Measurements from ENCODE around the gene AAK1. TPM values are rescaled to one million over a fixed set of nuclear protein-coding genes. Genes with fewer than 3 reads are reported as not detected.
"Not testable (repeated sequence)": the region's sequence is repeated elsewhere in the genome, so short reads cannot be mapped to it uniquely, and the experiment has no call there.

AAK1 gene
- polyA plus RNA-seq, 3 donors = 7.9 to 14.6 (median 13.3) TPM

- 71 to 83% (median 78%) methylated on average over 3 of the region's 3 CpGs for WGBS, 3 donors
- H3K27ac ChIP-seq (ENCODE audit: low read depth, low read length) = no peak overlapping the region
These were observed 31.3 kb downstream of the AAK1 start for GRCh38 chr2:69612200-69612599.

- WGBS, 3 donors = 87 to 93% (median 88%) methylated on average over 2 of the region's 2 CpGs
- no peak overlapping the region for H3K27ac ChIP-seq (ENCODE audit: low read depth, low read length)
These were observed 35.4 kb downstream of the AAK1 start for GRCh38 chr2:69608109-69608508.

- H3K27ac ChIP-seq (ENCODE audit: low read depth, low read length) = not testable (repeated sequence)
- 73 to 86% (median 86%) methylated on average over 7 of the region's 7 CpGs for WGBS, 3 donors
These were observed 36.8 kb downstream of the AAK1 start for GRCh38 chr2:69606771-69607170.

- H3K27ac ChIP-seq (ENCODE audit: low read depth, low read length) = no peak overlapping the region
- WGBS, 3 donors = 65 to 96% (median 79%) methylated on average over 4 of the region's 4 CpGs
These were observed 38.3 kb downstream of the AAK1 start for GRCh38 chr2:69605284-69605683.

GRCh38 chr2:69604836-69605235, 38.7 kb downstream of the AAK1 start:
- WGBS, 3 donors = 42 to 91% (median 90%) methylated on average over 1 of the region's 1 CpG

GRCh38 chr2:69604026-69604678, 39.4 kb downstream of the AAK1 start:
- H3K27ac ChIP-seq (ENCODE audit: low read depth, low read length) = no peak overlapping the region
- 58 to 84% (median 79%) methylated on average over 6 of the region's 6 CpGs for WGBS, 3 donors

More at GRCh38 chr2:69604836-69605235, 38.7 kb downstream of the AAK1 start:
- no peak overlapping the region for H3K27ac ChIP-seq (ENCODE audit: low read depth, low read length)

- H3K27ac ChIP-seq (ENCODE audit: low read depth, low read length) = no peak overlapping the region
These were observed 40.3 kb downstream of the AAK1 start for GRCh38 chr2:69603146-69603743.

GRCh38 chr2:69601179-69601612, 42.3 kb downstream of the AAK1 start:
- 67 to 73% (median 69%) methylated on average over 2 of the region's 2 CpGs for WGBS, 3 donors
- H3K27ac ChIP-seq (ENCODE audit: low read depth, low read length) = no peak overlapping the region

More at GRCh38 chr2:69603146-69603743, 40.3 kb downstream of the AAK1 start:
- WGBS, 3 donors = 89 to 93% (median 89%) methylated on average over 4 of the region's 4 CpGs

- WGBS, 3 donors = 82 to 96% (median 85%) methylated on average over 4 of the region's 4 CpGs
- H3K27ac ChIP-seq (ENCODE audit: low read depth, low read length) = no peak overlapping the region
These were observed 43.1 kb downstream of the AAK1 start for GRCh38 chr2:69600425-69600824.

- no peak overlapping the region for H3K27ac ChIP-seq (ENCODE audit: low read depth, low read length)
- WGBS, 3 donors = 79 to 82% (median 80%) methylated on average over 5 of the region's 5 CpGs
These were observed 45.5 kb downstream of the AAK1 start for GRCh38 chr2:69597843-69598610.

- WGBS, 3 donors = 68 to 82% (median 76%) methylated on average over 5 of the region's 5 CpGs
- H3K27ac ChIP-seq (ENCODE audit: low read depth, low read length) = no peak overlapping the region
These were observed 46.4 kb downstream of the AAK1 start for GRCh38 chr2:69597105-69597504.

- 71 to 90% (median 90%) methylated on average over 3 of the region's 3 CpGs for WGBS, 3 donors
- no peak overlapping the region for H3K27ac ChIP-seq (ENCODE audit: low read depth, low read length)
These were observed 49.2 kb downstream of the AAK1 start for GRCh38 chr2:69594341-69594740.

- H3K27ac ChIP-seq (ENCODE audit: low read depth, low read length) = no peak overlapping the region
These were observed 51.0 kb downstream of the AAK1 start for GRCh38 chr2:69592511-69592910.

GRCh38 chr2:69589973-69590652, 53.4 kb downstream of the AAK1 start:
- no peak overlapping the region for H3K27ac ChIP-seq (ENCODE audit: low read depth, low read length)
- 66 to 72% (median 69%) methylated on average over 8 of the region's 8 CpGs for WGBS, 3 donors

- no peak overlapping the region for H3K27ac ChIP-seq (ENCODE audit: low read depth, low read length)
- WGBS, 3 donors = 61 to 83% (median 67%) methylated on average over 6 of the region's 6 CpGs
These were observed 54.6 kb downstream of the AAK1 start for GRCh38 chr2:69588945-69589344.

- no peak overlapping the region for H3K27ac ChIP-seq (ENCODE audit: low read depth, low read length)
- 94 to 99% (median 94%) methylated on average over 3 of the region's 3 CpGs for WGBS, 3 donors
These were observed 55.1 kb downstream of the AAK1 start for GRCh38 chr2:69588403-69588802.

- 89 to 96% (median 91%) methylated on average over 6 of the region's 6 CpGs for WGBS, 3 donors
These were observed 57.5 kb downstream of the AAK1 start for GRCh38 chr2:69585855-69586555.

GRCh38 chr2:69584127-69584889, 59.2 kb downstream of the AAK1 start:
- no peak overlapping the region for H3K27ac ChIP-seq (ENCODE audit: low read depth, low read length)
- WGBS, 3 donors = 74 to 94% (median 79%) methylated on average over 9 of the region's 9 CpGs

More at GRCh38 chr2:69585855-69586555, 57.5 kb downstream of the AAK1 start:
- no peak overlapping the region for H3K27ac ChIP-seq (ENCODE audit: low read depth, low read length)
